DOHH2 (cell line): ENCODE results near the gene ECM1.

Experiments
- H3F3A ChIP-seq: fragments of 200-600 bp; sonication (generic), shearing (Covaris generic); 2 replicates; pipeline ENCODE4 v1.6.0; 2016; ENCODE audit warnings: antibody characterized with exemption, mild to moderate bottlenecking; ENCODE audit not compliant: control insufficient read depth, insufficient read depth
- H3K27ac ChIP-seq: fragments of 200-600 bp; sonication (generic); 2 replicates; pipeline ENCODE4 v1.5.1; 2014; ENCODE audit warnings: low read depth, mild to moderate bottlenecking, low read length, moderate library complexity
- H3K27me3 ChIP-seq: fragments of 200-600 bp; sonication (generic); 2 replicates; pipeline ENCODE4 v1.6.1; 2014; ENCODE audit warnings: mild to moderate bottlenecking, low read length, mixed read lengths; ENCODE audit not compliant: control insufficient read depth
- H3K36me3 ChIP-seq: fragments of 200-600 bp; sonication (generic); 2 replicates; pipeline ENCODE4 v1.6.1; 2014; ENCODE audit warnings: mild to moderate bottlenecking, low read length, moderate library complexity, mixed read lengths; ENCODE audit not compliant: control insufficient read depth
- H3K4me1 ChIP-seq: fragments of 200-600 bp; sonication (generic); 2 replicates; pipeline ENCODE4 v1.6.1; 2014; ENCODE audit warnings: mild to moderate bottlenecking, low read length, mixed read lengths; ENCODE audit not compliant: control insufficient read depth
- H3K4me2 ChIP-seq: fragments of 200-600 bp; sonication (generic); 2 replicates; pipeline ENCODE4 v1.6.0; 2014; ENCODE audit warnings: mild to moderate bottlenecking, low read length, moderate library complexity
- H3K4me3 ChIP-seq: fragments of 200-600 bp; sonication (generic); 2 replicates; pipeline ENCODE4 v1.5.1; 2014; ENCODE audit warnings: mild to moderate bottlenecking, low read length, mixed read lengths
- H3K79me2 ChIP-seq: fragments of 200-600 bp; sonication (generic); 2 replicates; pipeline ENCODE4 v1.6.1; 2014; ENCODE audit warnings: mild to moderate bottlenecking, low read length, mixed read lengths; ENCODE audit not compliant: control insufficient read depth
- H3K9me2 ChIP-seq: fragments of 200-600 bp; sonication (generic); replicated peaks from 2 replicates; pipeline ENCODE4 v1.6.1; 2014; ENCODE audit warnings: mild to moderate bottlenecking, low read length, mixed read lengths; ENCODE audit not compliant: control insufficient read depth
- H3K9me3 ChIP-seq: fragments of 200-600 bp; sonication (generic); 2 replicates; pipeline ENCODE4 v1.6.1; 2014; ENCODE audit warnings: antibody characterized with exemption, low read length, mixed read lengths; ENCODE audit not compliant: control insufficient read depth, insufficient read depth
- H4K20me1 ChIP-seq: fragments of 200-600 bp; sonication (generic); 2 replicates; pipeline ENCODE4 v1.6.0; 2014; ENCODE audit warnings: low read depth, mild to moderate bottlenecking, antibody characterized with exemption, low read length, moderate library complexity; ENCODE audit not compliant: control insufficient read depth, insufficient read depth
- EZH2phosphoT487 ChIP-seq: fragments of 200-600 bp; sonication (generic); IDR thresholded peaks from 2 replicates; pipeline ENCODE4 v1.6.1; 2017; ENCODE audit warnings: borderline replicate concordance, mild to moderate bottlenecking, antibody characterized with exemption, low read length, moderate library complexity, mixed read lengths
- TF ChIP-seq, protein P1 (sequence below): fragments of 200-600 bp; sonication (generic); IDR thresholded peaks from one replicate; pipeline ENCODE4 v1.5.1; 2014; ENCODE audit warnings: antibody characterized with exemption, mild to moderate bottlenecking, low read depth, low read length; ENCODE audit not compliant: poor library complexity, severe bottlenecking

The ECM1 gene

GRCh38 chr1:150546294-150546937 is 38.5 kb downstream of the ECM1 start:
- H3K9me3 ChIP-seq = no peaks in the 10 kb centered on the region
- no peak for TF ChIP-seq EZH2phosphoT487
- TF ChIP-seq, protein P1, sequence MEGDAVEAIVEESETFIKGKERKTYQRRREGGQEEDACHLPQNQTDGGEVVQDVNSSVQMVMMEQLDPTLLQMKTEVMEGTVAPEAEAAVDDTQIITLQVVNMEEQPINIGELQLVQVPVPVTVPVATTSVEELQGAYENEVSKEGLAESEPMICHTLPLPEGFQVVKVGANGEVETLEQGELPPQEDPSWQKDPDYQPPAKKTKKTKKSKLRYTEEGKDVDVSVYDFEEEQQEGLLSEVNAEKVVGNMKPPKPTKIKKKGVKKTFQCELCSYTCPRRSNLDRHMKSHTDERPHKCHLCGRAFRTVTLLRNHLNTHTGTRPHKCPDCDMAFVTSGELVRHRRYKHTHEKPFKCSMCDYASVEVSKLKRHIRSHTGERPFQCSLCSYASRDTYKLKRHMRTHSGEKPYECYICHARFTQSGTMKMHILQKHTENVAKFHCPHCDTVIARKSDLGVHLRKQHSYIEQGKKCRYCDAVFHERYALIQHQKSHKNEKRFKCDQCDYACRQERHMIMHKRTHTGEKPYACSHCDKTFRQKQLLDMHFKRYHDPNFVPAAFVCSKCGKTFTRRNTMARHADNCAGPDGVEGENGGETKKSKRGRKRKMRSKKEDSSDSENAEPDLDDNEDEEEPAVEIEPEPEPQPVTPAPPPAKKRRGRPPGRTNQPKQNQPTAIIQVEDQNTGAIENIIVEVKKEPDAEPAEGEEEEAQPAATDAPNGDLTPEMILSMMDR = no peak
- no peaks in the 10 kb centered on the region for H4K20me1 ChIP-seq
- H3F3A ChIP-seq = 0 out of 2 replicates have a peak, but pooled peaks cover 2% of the 10 kb centered on the region
- H3K27ac ChIP-seq = no peak overlapping the region
- H3K79me2 ChIP-seq = no peaks in the 10 kb centered on the region
- no peaks in the 10 kb centered on the region for H3K9me2 ChIP-seq
- H3K4me2 ChIP-seq = no peak overlapping the region
- H3K4me1 ChIP-seq = peaks cover 5% of the 10 kb centered on the region
- H3K36me3 ChIP-seq = no peaks in the 10 kb centered on the region
- H3K4me3 ChIP-seq = no peak overlapping the region
- H3K27me3 ChIP-seq = peaks cover 39% of the 10 kb centered on the region

- Histone ChIP-seq H4K20me1 (no peaks in the 10 kb centered on the region), H3K4me1 (peaks cover 12% of the 10 kb centered on the region), H3F3A (no peaks in the 10 kb centered on the region), H3K36me3 (no peaks in the 10 kb centered on the region), H3K9me3 (no peaks in the 10 kb centered on the region), H3K9me2 (no peaks in the 10 kb centered on the region), H3K79me2 (no peaks in the 10 kb centered on the region), H3K4me3 (peak overlapping the region; percentile 57), H3K27me3 (peaks cover 48% of the 10 kb centered on the region), H3K4me2 (peak overlapping the region; percentile 68), H3K27ac (no peak overlapping the region)
- TF ChIP-seq EZH2phosphoT487 = no peak
- TF ChIP-seq, protein P1 = no peak
Measured at GRCh38 chr1:150548324-150548631, 40.4 kb downstream of the ECM1 start.

DNA sequence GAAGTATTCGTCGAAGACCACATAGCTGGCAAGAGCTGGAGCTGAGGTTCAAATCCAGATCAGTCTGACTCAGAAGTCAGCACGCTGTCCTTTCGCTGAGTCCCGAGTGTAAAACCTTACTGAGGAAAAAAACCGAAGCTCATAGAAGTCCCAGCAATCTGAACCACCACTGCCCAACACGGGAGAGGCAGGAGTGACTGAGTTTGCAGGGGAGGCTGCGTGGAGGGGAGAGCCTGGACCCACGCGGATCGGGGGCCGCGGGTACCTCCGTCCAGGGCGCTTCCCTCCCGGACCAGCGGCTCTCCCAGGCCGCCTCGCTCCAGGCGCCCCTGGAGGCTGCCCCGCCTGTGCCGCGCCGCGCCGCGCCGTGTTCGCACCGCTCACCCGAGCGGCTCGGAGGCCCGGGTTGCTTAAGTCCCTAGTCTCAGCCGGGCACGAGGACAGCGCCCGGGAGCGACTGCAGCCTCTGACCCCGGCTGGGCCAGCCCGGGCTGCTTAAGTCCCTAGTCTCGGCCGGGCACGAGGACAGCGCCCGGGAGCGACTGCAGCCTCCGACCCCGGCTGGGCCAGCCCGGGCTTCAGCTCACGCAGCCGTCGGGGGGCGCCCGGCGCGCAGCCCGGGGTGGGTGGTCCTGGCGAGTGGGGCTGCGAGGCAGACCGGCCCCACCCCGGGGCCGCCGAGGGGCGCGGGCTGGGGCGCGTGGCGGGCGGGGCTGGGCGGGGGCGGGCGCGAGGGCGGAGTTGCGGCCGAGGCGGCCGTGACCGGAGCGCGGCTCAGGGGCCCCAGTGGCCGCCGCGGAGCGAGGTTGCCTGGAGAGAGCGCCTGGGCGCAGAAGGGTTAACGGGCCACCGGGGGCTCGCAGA is 41.0 kb downstream of the ECM1 start, which contains the start of gene ADAMTSL4:
TSS of gene ADAMTSL4 (plus strand) at position 777 of the 864 bp plus-strand sequence. CDS start 2,881 bp downstream, outside the sequence.
- Histone ChIP-seq H3K9me2 (no peaks in the 10 kb centered on the region), H4K20me1 (no peaks in the 10 kb centered on the region), H3K79me2 (no peaks in the 10 kb centered on the region), H3K4me2 (peak within 1 kb of the TSS; percentile 68), H3K4me3 (peak within 1 kb of the TSS; percentile 57), H3K27ac (no peak within 1 kb of the TSS), H3K9me3 (no peaks in the 10 kb centered on the region), H3K4me1 (peaks cover 12% of the 10 kb centered on the region), H3K36me3 (no peaks in the 10 kb centered on the region), H3K27me3 (peaks cover 44% of the 10 kb centered on the region), H3F3A (no peaks in the 10 kb centered on the region)
- TF ChIP-seq, protein P1 = no peak
- peak; percentile 87 for TF ChIP-seq EZH2phosphoT487
